GM18907 (cell line): Measurements from ENCODE around the gene UIMC1.

Experiments used
- ATAC-seq: cut with Tn5 transposase; IDR thresholded peaks from one replicate; pipeline ENCODE4 v1.9.1; 2021; ENCODE audit warnings: mild to moderate bottlenecking, moderate library complexity; ENCODE audit not compliant: unreplicated experiment

UIMC1 gene

GRCh38 chr5:176906126-176906525 lies 100.5 kb downstream of the UIMC1 start:
- ATAC-seq, result no peak

GRCh38 chr5:176904276-176904675 lies 102.3 kb downstream of the UIMC1 start:
- no peak for ATAC-seq

GRCh38 chr5:176902911-176903664 lies 103.5 kb downstream of the UIMC1 start:
- no peak for ATAC-seq

- ATAC-seq, result no peak
Measured at GRCh38 chr5:176902102-176902814, 104.3 kb downstream of the UIMC1 start.

- no peak for ATAC-seq
Measured at GRCh38 chr5:176901260-176902101, 105.1 kb downstream of the UIMC1 start.

- no peak for ATAC-seq
Measured at GRCh38 chr5:176900780-176901204, 105.8 kb downstream of the UIMC1 start.

- ATAC-seq, result no peak
Measured at GRCh38 chr5:176899946-176900779, 106.4 kb downstream of the UIMC1 start.

- ATAC-seq, result no peak
Measured at GRCh38 chr5:176899296-176899891, 107.2 kb downstream of the UIMC1 start, which contains the start of gene HK3. TSS of gene HK3 (minus strand) at chr5:176899346. CDS start at chr5:176896159, 3,187 bp downstream.

- ATAC-seq, result no peak
Measured at GRCh38 chr5:176897263-176897662, 109.3 kb downstream of the UIMC1 start.

- no peak for ATAC-seq
Measured at GRCh38 chr5:176895831-176896230, 110.7 kb downstream of the UIMC1 start.

GRCh38 chr5:176894298-176894697 lies 112.3 kb downstream of the UIMC1 start:
- ATAC-seq, result no peak

GRCh38 chr5:176892663-176893062 lies 113.9 kb downstream of the UIMC1 start:
- no peak for ATAC-seq

- ATAC-seq, result no peak
Measured at GRCh38 chr5:176891331-176891958, 115.1 kb downstream of the UIMC1 start.

GRCh38 chr5:176890455-176891330 lies 115.9 kb downstream of the UIMC1 start:
- no peak for ATAC-seq

- no peak for ATAC-seq
Measured at GRCh38 chr5:176889321-176890280, 117.0 kb downstream of the UIMC1 start.

- no peak for ATAC-seq
Measured at GRCh38 chr5:176888865-176889165, 117.8 kb downstream of the UIMC1 start.

- ATAC-seq, result no peak
Measured at GRCh38 chr5:176888016-176888864, 118.3 kb downstream of the UIMC1 start.
